Chondrocyte (in vitro differentiated cells): Measurements from ENCODE around the gene KANSL1L. TPM values are rescaled to one million over a fixed set of nuclear protein-coding genes. Genes with fewer than 3 reads are reported as not detected.

Experiments used
- DNase-seq: peaks from one replicate; pipeline ENCODE4 v3.0.0; 2021; ENCODE audit warnings: mixed read lengths, low spot score
- H3K27ac Mint-ChIP-seq: one replicate; pipeline ENCODE4 v1.8.0; 2021; ENCODE audit warnings: mild to moderate bottlenecking, moderate library complexity, mixed read lengths; ENCODE audit not compliant: unreplicated experiment
- H3K27me3 Mint-ChIP-seq: 2 replicates; pipeline ENCODE4 v1.8.0; 2021; ENCODE audit warnings: low read depth, mixed read lengths
- H3K36me3 Mint-ChIP-seq: 2 replicates; pipeline ENCODE4 v1.8.0; 2021; ENCODE audit warnings: low read depth, mixed read lengths
- H3K4me1 Mint-ChIP-seq: 2 replicates; pipeline ENCODE4 v1.8.0; 2021; ENCODE audit warnings: low read depth, mild to moderate bottlenecking, mixed read lengths
- H3K4me3 Mint-ChIP-seq: one replicate; pipeline ENCODE4 v1.8.0; 2021; ENCODE audit warnings: mild to moderate bottlenecking, moderate library complexity, mixed read lengths; ENCODE audit not compliant: unreplicated experiment
- H3K9me3 Mint-ChIP-seq: 2 replicates; pipeline ENCODE4 v1.8.0; 2021; ENCODE audit warnings: low read depth, mixed read lengths
- CTCF ChIP-seq: fragments of 200-600 bp; sonication (generic); IDR thresholded peaks from 2 replicates; pipeline ENCODE4 v1.5.0; 2021; ENCODE audit warnings: antibody characterized with exemption, mild to moderate bottlenecking, moderate library complexity
- long read RNA-seq: library from polyadenylated mRNA; stranded (forward); transcript quantifications from one replicate; pipeline ENCODE4 v2.0.0, GENCODE V29; 2021
- total RNA-seq: library from RNA; stranded (reverse); gene quantifications from 3 replicates; pipeline ENCODE4 v1.2.1, GENCODE V29; 2021

Gene KANSL1L
- 11.8 to 15.5 TPM (median 12.2 TPM) in 3 replicates for total RNA-seq
- long read RNA-seq, partial matches to known transcripts, result 1 of 4 reads
- long read RNA-seq, other reads (novel, unspliced or antisense), result 2 of 4 reads

- TF ChIP-seq CTCF, result peak; percentile 12
- Mint-ChIP-seq H3K4me3 (peak within 1 kb of the TSS; percentile 98), H3K36me3 (no peaks in the 10 kb centered on the region), H3K27ac (peak within 1 kb of the TSS; percentile 100), H3K9me3 (no peaks in the 10 kb centered on the region), H3K27me3 (peaks cover 9% of the 10 kb centered on the region), H3K4me1 (peaks cover 29% of the 10 kb centered on the region)
- peak; percentile 100 for DNase-seq
Observed at GRCh38 chr2:210171309-210172218, at the start of gene KANSL1L. KANSL1L (minus strand) TSS chr2:210171409; CDS start chr2:210154582, 16,827 bp downstream.

- no peak for DNase-seq
- Mint-ChIP-seq H3K9me3 (no peaks in the 10 kb centered on the region), H3K4me1 (no peaks in the 10 kb centered on the region), H3K27me3 (peaks cover 21% of the 10 kb centered on the region), H3K4me3 (no peak overlapping the region), H3K27ac (no peak overlapping the region), H3K36me3 (no peaks in the 10 kb centered on the region)
- no peak for TF ChIP-seq CTCF
Observed at GRCh38 chr2:210215120-210215519, 43.9 kb upstream of the KANSL1L start.

GRCh38 chr2:210210185-210210584 lies 39.0 kb upstream of the KANSL1L start:
- Mint-ChIP-seq H3K9me3 (no peaks in the 10 kb centered on the region), H3K36me3 (no peaks in the 10 kb centered on the region), H3K27ac (no peak overlapping the region), H3K27me3 (peaks cover 33% of the 10 kb centered on the region), H3K4me3 (no peak overlapping the region), H3K4me1 (no peaks in the 10 kb centered on the region)
- no peak for DNase-seq
- TF ChIP-seq CTCF, result no peak

GRCh38 chr2:210207929-210208328 lies 36.7 kb upstream of the KANSL1L start:
- no peak overlapping the region for H3K4me3 Mint-ChIP-seq
- no peaks in the 10 kb centered on the region for H3K9me3 Mint-ChIP-seq
- no peak for TF ChIP-seq CTCF
- H3K27ac Mint-ChIP-seq, result no peak overlapping the region
- peaks cover 43% of the 10 kb centered on the region for H3K27me3 Mint-ChIP-seq
- no peaks in the 10 kb centered on the region for H3K4me1 Mint-ChIP-seq
- no peak for DNase-seq
- H3K36me3 Mint-ChIP-seq, result no peaks in the 10 kb centered on the region

GRCh38 chr2:210203558-210203957 lies 32.3 kb upstream of the KANSL1L start:
- DNase-seq, result no peak
- no peaks in the 10 kb centered on the region for H3K4me1 Mint-ChIP-seq
- H3K4me3 Mint-ChIP-seq, result no peak overlapping the region
- no peaks in the 10 kb centered on the region for H3K9me3 Mint-ChIP-seq
- H3K36me3 Mint-ChIP-seq, result no peaks in the 10 kb centered on the region
- no peak overlapping the region for H3K27ac Mint-ChIP-seq
- TF ChIP-seq CTCF, result no peak
- peaks cover 49% of the 10 kb centered on the region for H3K27me3 Mint-ChIP-seq
